SK-N-DZ (cell line): ENCODE results near the gene ADCY2.
A peak's percentile ranks its signal among the peaks of the same experiment; 100 is the strongest.

Experiments used
- DNase-seq: peaks from one replicate; pipeline ENCODE4 v3.0.0-alpha.2; 2015; ENCODE audit warnings: low spot score

ADCY2 gene

GRCh38 chr5:7867260-7867659, 471.3 kb downstream of the ADCY2 start:
- no peak for DNase-seq

GRCh38 chr5:7868427-7868772, 472.5 kb downstream of the ADCY2 start:
- no peak for DNase-seq

GRCh38 chr5:7868773-7869473, 473.0 kb downstream of the ADCY2 start, which contains the start of the genes FASTKD3 and MTRR:
Gene FASTKD3 (minus strand): TSS chr5:7869031. CDS start chr5:7868083, 948 bp downstream.
Gene MTRR (plus strand): TSS chr5:7869148. CDS start chr5:7870795, 1,647 bp downstream.
- peak; percentile 91 for DNase-seq

GRCh38 chr5:7869474-7870136, 473.7 kb downstream of the ADCY2 start:
- no peak for DNase-seq

GRCh38 chr5:7871653-7872052, 475.7 kb downstream of the ADCY2 start:
- no peak for DNase-seq

GRCh38 chr5:7872517-7873130, 476.7 kb downstream of the ADCY2 start:
- no peak for DNase-seq

GRCh38 chr5:7873216-7873615, 477.3 kb downstream of the ADCY2 start:
- no peak for DNase-seq

GRCh38 chr5:7874639-7875038, 478.7 kb downstream of the ADCY2 start:
- DNase-seq, result no peak

GRCh38 chr5:7875151-7875550, 479.2 kb downstream of the ADCY2 start:
- DNase-seq, result no peak

GRCh38 chr5:7876867-7877266, 480.9 kb downstream of the ADCY2 start:
- no peak for DNase-seq

- DNase-seq, result no peak
These were observed 481.9 kb downstream of the ADCY2 start for GRCh38 chr5:7877851-7878250.

GRCh38 chr5:7878381-7878873, 482.5 kb downstream of the ADCY2 start:
- no peak for DNase-seq
